ENCODE results near the gene ASTL.

DNA sequence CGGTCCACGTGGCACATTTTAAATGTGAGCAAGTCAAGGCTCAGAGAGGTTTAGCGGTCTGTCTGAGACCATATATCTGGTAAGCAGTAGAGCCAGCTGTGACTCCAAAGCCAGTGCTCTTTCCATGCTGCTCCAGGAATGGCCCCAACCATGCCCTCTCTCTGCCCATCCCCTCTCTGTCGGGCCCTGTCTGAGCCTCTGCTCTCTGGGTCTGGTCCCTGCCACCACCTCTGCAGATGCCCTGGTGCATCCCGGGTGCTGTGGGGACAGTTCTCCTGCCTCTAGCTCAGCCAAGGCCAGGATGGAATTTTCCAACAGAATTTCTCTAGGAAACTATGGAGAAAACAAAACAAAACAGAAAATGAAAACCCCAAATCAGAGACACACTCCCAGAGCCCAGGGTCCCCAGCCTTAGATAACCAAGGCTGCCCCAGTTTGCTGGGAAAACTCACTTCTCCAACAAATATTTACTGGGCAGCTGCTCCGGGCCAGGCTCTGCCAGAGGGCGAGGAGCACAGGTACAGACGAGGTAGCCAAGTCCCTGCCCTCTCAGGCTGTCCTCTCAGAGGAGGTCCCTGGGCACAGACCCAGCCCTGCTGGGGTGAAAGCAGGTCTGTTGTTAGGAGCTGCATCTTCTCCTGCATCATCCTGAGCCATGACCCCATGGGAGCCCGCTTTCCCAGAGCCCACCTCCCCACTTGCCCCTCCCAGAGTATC is 31.2 kb downstream of the ASTL start:
- TF ChIP-seq, protein P1, sequence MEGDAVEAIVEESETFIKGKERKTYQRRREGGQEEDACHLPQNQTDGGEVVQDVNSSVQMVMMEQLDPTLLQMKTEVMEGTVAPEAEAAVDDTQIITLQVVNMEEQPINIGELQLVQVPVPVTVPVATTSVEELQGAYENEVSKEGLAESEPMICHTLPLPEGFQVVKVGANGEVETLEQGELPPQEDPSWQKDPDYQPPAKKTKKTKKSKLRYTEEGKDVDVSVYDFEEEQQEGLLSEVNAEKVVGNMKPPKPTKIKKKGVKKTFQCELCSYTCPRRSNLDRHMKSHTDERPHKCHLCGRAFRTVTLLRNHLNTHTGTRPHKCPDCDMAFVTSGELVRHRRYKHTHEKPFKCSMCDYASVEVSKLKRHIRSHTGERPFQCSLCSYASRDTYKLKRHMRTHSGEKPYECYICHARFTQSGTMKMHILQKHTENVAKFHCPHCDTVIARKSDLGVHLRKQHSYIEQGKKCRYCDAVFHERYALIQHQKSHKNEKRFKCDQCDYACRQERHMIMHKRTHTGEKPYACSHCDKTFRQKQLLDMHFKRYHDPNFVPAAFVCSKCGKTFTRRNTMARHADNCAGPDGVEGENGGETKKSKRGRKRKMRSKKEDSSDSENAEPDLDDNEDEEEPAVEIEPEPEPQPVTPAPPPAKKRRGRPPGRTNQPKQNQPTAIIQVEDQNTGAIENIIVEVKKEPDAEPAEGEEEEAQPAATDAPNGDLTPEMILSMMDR (IDR thresholded peaks at IDR 0.05; ENCODE audit: low read depth, low read length, missing input control): no peak
- no peak for TF ChIP-seq YY1 (IDR thresholded peaks at IDR 0.05)
- TF ChIP-seq RAD21 (IDR thresholded peaks at IDR 0.05): no peak
- no peak for TF ChIP-seq ATF3 (IDR thresholded peaks at IDR 0.05)
- no peak for TF ChIP-seq HNF4G (IDR thresholded peaks at IDR 0.05)
- TF ChIP-seq REST (IDR thresholded peaks at IDR 0.05): no peak
- TF ChIP-seq HNF4A (conservative IDR thresholded peaks at IDR 0.05): no peak

Data from liver (tissue), 3 donors.